Loucy (cell line): ENCODE results near the gene LACC1.

Experiments used
- H2AFZ ChIP-seq: fragments of 200-600 bp; sonication (generic); 2 replicates; pipeline ENCODE4 v1.6.0; 2016; ENCODE audit warnings: antibody characterized with exemption, mild to moderate bottlenecking, low read length, moderate library complexity
- H3F3A ChIP-seq: fragments of 200-600 bp; 2 replicates; pipeline ENCODE4 v1.6.0; 2016; ENCODE audit warnings: antibody characterized with exemption, low read depth, mild to moderate bottlenecking
- H3K27me3 ChIP-seq: fragments of 200-600 bp; sonication (generic); 2 replicates; pipeline ENCODE4 v1.6.1; 2014; ENCODE audit warnings: low read length, mild to moderate bottlenecking; ENCODE audit not compliant: insufficient read depth, poor library complexity, severe bottlenecking
- H3K36me3 ChIP-seq: fragments of 200-600 bp; sonication (generic); 2 replicates; pipeline ENCODE4 v1.6.1; 2016; ENCODE audit warnings: low read length; ENCODE audit not compliant: insufficient read depth
- H3K4me1 ChIP-seq: fragments of 200-600 bp; sonication (generic); 2 replicates; pipeline ENCODE4 v1.5.1; 2014; ENCODE audit warnings: low read length, mild to moderate bottlenecking; ENCODE audit not compliant: insufficient read depth, poor library complexity, severe bottlenecking
- H3K4me2 ChIP-seq: fragments of 200-600 bp; sonication (generic); 2 replicates; pipeline ENCODE4 v1.6.0; 2014; ENCODE audit warnings: antibody characterized with exemption, low read length, low read depth, mild to moderate bottlenecking; ENCODE audit not compliant: poor library complexity, severe bottlenecking
- H3K4me3 ChIP-seq: fragments of 200-600 bp; sonication (generic); 2 replicates; pipeline ENCODE4 v1.5.1; 2014; ENCODE audit warnings: low read length, mild to moderate bottlenecking, mixed read lengths; ENCODE audit not compliant: poor library complexity, severe bottlenecking
- H3K79me2 ChIP-seq: fragments of 200-600 bp; sonication (generic); 2 replicates; pipeline ENCODE4 v1.6.1; 2014; ENCODE audit warnings: low read length; ENCODE audit not compliant: insufficient read depth
- H3K9ac ChIP-seq: fragments of 200-600 bp; sonication (generic); 2 replicates; pipeline ENCODE4 v1.6.0; 2014; ENCODE audit warnings: mild to moderate bottlenecking, low read depth, low read length, moderate library complexity; ENCODE audit not compliant: poor library complexity, severe bottlenecking
- H3K9me2 ChIP-seq: fragments of 200-600 bp; sonication (generic); replicated peaks from 2 replicates; pipeline ENCODE4 v1.6.1; 2016; ENCODE audit warnings: low read depth, low read length, mixed read lengths
- H3K9me3 ChIP-seq: fragments of 200-600 bp; sonication (generic); 2 replicates; pipeline ENCODE4 v1.6.1; 2014; ENCODE audit warnings: mild to moderate bottlenecking, antibody characterized with exemption, low read length, low read depth; ENCODE audit not compliant: insufficient read depth
- H4K20me1 ChIP-seq: fragments of 200-600 bp; sonication (generic); 2 replicates; pipeline ENCODE4 v1.6.0; 2014; ENCODE audit warnings: antibody characterized with exemption, low read length, mild to moderate bottlenecking; ENCODE audit not compliant: insufficient read depth, poor library complexity, severe bottlenecking
- CTCF ChIP-seq: fragments of 200-600 bp; sonication (generic); conservative IDR thresholded peaks from 2 replicates; pipeline ENCODE4 v1.5.1; 2014; ENCODE audit warnings: mild to moderate bottlenecking, antibody characterized with exemption, low read length
- EZH2phosphoT487 ChIP-seq: fragments of 200-600 bp; IDR thresholded peaks from 2 replicates; pipeline ENCODE4 v1.6.1; 2018; ENCODE audit warnings: antibody characterized with exemption, mild to moderate bottlenecking, moderate library complexity, borderline replicate concordance

LACC1 gene

DNA sequence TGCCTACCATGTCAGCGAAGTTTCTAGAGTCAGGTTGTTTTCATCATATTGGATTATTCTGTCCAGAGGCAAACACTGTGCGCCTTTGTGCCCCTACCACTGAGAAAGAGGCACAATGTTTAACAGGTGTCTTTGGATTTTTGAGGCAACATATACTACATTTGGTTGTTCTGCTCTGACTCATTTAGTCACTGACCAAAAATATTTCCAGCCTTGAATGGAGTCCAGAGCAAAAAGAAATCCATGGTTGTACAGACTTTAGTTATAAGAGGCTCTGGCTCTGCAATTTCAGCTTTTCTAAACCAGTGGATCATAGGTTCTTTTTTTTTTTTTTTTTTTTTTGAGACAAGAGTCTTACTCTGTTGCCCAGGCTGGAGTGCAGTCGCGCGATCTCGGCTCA, 35.7 kb downstream of the LACC1 start:
- H3K4me3 ChIP-seq: no peak overlapping the region
- no peak overlapping the region for H3K4me2 ChIP-seq
- H3K9ac ChIP-seq: no peak overlapping the region
- H3K9me3 ChIP-seq: no peaks in the 10 kb centered on the region
- no peaks in the 10 kb centered on the region for H3K9me2 ChIP-seq
- no peaks in the 10 kb centered on the region for H3F3A ChIP-seq
- no peaks in the 10 kb centered on the region for H3K36me3 ChIP-seq
- H2AFZ ChIP-seq: no peak overlapping the region
- TF ChIP-seq CTCF: no peak
- no peak for TF ChIP-seq EZH2phosphoT487
- no peaks in the 10 kb centered on the region for H3K4me1 ChIP-seq
- H3K27me3 ChIP-seq: no peaks in the 10 kb centered on the region
- no peaks in the 10 kb centered on the region for H3K79me2 ChIP-seq
- no peaks in the 10 kb centered on the region for H4K20me1 ChIP-seq

DNA sequence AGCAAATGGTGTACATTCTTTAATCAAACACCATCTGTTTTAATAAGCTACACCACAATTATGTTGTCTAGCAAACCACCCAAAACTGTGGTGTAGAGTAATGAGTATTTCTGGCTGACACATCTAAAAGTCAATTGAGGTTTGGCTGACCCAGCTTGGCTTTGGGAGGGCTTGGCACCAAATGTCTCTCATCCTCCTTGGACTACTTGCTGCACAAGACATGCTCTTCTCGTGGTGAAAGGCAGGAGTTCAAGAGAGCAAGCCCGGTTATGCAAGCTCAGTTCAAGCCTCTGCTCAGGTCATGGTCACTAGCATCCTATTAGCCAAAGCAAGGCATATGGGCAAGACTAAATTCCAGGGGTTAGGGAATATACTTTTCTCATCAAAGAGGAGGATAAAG, 37.1 kb downstream of the LACC1 start:
- Histone ChIP-seq H3K4me1 (no peaks in the 10 kb centered on the region), H3F3A (no peaks in the 10 kb centered on the region), H3K4me2 (no peak overlapping the region), H4K20me1 (no peaks in the 10 kb centered on the region), H2AFZ (no peak overlapping the region), H3K36me3 (no peaks in the 10 kb centered on the region), H3K9me2 (no peaks in the 10 kb centered on the region), H3K9ac (no peak overlapping the region), H3K79me2 (no peaks in the 10 kb centered on the region), H3K9me3 (no peaks in the 10 kb centered on the region), H3K4me3 (no peak overlapping the region), H3K27me3 (no peaks in the 10 kb centered on the region)
- no peak for TF ChIP-seq CTCF
- TF ChIP-seq EZH2phosphoT487: no peak

GRCh38 chr13:43918636-43919035, 38.9 kb downstream of the LACC1 start:
- no peaks in the 10 kb centered on the region for H3K79me2 ChIP-seq
- no peaks in the 10 kb centered on the region for H3K4me1 ChIP-seq
- no peaks in the 10 kb centered on the region for H3K9me3 ChIP-seq
- no peak for TF ChIP-seq CTCF
- TF ChIP-seq EZH2phosphoT487: no peak
- no peaks in the 10 kb centered on the region for H3F3A ChIP-seq
- H3K36me3 ChIP-seq: no peaks in the 10 kb centered on the region
- no peak overlapping the region for H3K4me2 ChIP-seq
- H4K20me1 ChIP-seq: no peaks in the 10 kb centered on the region
- H2AFZ ChIP-seq: no peak overlapping the region
- H3K27me3 ChIP-seq: no peaks in the 10 kb centered on the region
- no peak overlapping the region for H3K9ac ChIP-seq
- H3K4me3 ChIP-seq: no peak overlapping the region
- H3K9me2 ChIP-seq: no peaks in the 10 kb centered on the region
